H1 (cell line): Measurements from ENCODE around the gene ABTB1.
"Not testable (repeated sequence)": the region's sequence is repeated elsewhere in the genome, so short reads cannot be mapped to it uniquely, and the experiment has no call there.

ENCODE experiments used
- NANOG ChIP-seq: IDR thresholded peaks from 2 replicates; pipeline ENCODE4 v1.6.1; 2011; ENCODE audit warnings: low read length, low read depth, mild to moderate bottlenecking, inconsistent platforms; ENCODE audit not compliant: insufficient read depth, poor library complexity, severe bottlenecking
- SUZ12 ChIP-seq: fragments of 200-600 bp; sonication (generic); IDR thresholded peaks from 2 replicates; pipeline ENCODE4 v1.6.1; 2012; ENCODE audit warnings: mild to moderate bottlenecking, inconsistent platforms, low read length, moderate library complexity, mixed read lengths

- not testable (repeated sequence) for TF ChIP-seq SUZ12, NANOG
These were observed 17.8 kb upstream of the ABTB1 start for GRCh38 chr3:127654993-127655392.
